ENCODE data around the gene CCSER1.
"Not testable (repeated sequence)": the region's sequence is repeated elsewhere in the genome, so short reads cannot be mapped to it uniquely, and the experiment has no call there.

The CCSER1 gene

DNA sequence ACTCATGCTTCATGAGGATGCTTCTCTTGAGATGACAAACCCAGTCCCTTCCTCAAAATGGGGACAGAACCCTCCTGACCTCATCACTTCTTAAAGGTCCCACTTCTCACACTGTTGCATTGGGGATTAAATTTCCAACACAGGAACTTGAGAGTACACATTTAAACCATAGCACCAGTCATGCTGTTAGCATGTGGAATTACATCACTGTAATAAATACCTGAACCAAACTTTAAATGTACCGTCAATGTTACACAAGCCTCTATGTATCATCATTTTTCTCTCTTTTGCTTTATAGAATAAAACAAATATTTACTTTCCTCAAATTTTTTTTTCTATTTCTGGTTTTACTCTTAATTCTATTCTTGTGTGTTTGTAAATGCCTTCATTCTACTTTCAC, 448.2 kb downstream of the CCSER1 start:
- DNase-seq: no peak

DNA sequence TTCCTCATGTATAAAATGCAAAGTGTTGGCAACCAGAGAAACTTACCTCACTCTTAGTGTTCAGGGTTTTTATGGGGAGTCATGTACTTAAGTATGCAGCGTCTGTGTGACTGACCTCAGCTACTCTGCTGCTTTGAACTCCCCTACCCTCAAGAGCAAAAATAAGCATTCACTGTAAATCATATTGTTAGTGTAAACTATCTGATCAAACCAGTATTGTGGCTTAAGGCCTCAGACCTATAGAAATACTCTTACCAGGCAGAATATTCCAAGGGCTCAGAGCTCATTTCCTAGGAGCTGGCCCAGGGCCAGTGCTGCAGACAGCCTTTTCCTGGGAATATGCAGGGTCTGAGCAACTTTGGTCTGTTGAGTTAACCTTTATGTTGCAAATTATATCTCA, 453.1 kb downstream of the CCSER1 start:
- DNase-seq: no peak

DNA sequence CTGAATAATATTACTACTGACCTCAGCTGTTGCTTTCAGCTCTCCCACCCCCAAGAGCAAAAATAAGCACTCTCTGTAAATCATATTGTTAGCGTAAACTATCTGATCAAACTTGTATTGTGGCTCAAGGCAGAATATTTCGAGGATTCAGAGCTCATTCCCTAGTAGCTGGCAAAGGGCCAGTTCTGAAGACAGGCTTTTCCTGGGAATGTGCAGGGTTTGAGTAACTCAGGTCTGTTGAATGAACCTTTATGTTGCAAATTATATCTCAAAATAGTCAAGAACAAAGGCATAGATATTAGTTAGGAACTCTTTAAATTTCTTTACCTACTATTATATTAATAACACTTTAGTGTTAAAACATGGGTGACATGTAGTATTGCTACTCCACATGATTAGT, 454.9 kb downstream of the CCSER1 start:
- no peak for DNase-seq

DNA sequence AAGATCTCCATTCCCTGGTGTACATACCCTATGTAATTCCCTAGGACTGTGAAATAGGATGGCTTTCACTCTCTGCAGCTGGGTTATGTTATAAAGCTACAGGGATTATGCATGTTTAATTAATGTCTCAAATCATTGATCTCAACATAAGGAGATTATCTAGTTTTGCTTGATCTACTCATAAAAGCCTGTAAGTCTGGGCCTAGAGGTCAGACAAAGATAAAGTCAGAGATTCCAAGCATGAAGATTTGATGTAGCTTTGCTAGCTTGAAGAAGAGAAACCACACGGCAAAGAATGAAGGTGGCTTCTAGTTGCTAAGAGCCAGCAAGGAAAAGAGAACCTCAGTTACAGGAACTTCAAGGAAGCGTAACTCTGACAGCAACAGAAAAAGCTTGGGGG, 456.9 kb downstream of the CCSER1 start:
- no peak for DNase-seq

DNA sequence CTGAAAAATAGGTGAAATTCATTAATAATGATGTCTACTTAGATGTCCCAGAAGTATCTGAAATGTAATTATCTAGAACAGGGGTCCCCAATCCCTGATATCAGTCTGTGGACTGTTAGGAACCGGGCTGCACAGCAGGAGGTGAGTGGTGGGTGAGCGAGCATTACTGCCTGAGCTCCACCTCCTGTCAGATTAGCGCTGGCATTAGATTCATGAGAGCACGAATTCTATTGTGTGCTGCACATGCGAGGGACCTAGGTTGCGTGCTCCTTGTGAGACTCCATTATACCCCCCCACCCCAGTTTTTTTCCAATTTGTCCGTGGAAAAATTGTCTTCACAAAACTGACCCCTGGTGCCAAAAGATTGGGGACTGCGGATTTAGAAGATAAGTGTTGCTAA, 458.8 kb downstream of the CCSER1 start:
- no peak for DNase-seq

DNA sequence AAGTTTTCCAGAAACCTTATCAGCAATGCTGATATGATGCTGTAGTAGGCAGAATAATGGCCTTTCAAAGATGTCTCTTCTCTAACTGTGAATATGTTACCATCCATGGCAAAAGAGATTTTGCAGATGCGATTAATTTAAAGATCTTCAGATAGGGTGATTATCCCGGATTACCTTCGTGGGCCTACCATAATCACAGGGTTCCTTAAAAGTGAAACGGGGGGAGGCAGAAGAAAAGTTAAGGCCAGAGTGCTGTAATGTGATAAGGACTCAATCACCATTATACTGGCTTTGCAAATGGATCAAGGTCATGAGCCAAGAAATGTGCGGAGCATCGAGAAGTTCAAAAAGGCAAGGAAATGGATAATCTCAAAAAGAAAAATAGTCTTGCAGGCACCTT, 459.6 kb downstream of the CCSER1 start:
- DNase-seq: no peak

DNA sequence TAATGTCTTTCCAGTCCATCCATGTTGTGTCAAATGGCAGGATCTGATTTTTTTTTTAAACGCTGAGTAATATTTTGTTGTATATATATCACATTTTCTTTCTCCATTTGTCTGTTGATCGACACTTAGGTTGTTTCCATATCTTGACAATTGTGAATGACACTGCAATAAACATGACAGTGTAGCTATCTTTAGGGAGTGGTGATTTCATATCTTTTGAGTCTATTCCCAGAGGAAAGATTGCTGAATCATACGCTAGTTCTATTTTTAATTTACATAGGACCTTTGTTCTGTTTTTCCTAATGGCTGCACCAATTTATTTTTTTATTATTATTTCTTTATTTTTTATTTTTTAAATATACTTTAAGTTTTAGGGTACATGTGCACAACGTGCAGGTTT, 470.7 kb downstream of the CCSER1 start:
- no peak for DNase-seq

DNA sequence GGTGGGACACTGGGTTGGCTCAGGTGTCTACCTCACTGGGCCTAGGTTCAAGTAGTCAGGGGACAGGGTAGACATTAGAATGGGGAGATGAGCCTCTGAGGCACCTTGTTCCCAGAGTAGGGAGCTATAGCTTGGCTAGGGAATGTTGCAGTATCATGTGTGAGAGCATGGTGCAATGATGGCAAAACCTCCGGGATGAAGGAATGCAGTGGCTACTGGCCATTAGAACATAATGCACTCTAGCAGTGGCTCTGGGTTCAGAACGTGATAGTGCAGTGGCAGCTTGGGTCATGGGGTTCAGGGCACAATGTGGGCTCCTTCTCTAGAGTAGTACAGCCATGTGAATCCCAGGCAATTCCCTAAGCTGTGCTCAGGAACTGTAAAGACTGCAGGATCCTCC, 471.5 kb downstream of the CCSER1 start:
- DNase-seq: no peak

DNA sequence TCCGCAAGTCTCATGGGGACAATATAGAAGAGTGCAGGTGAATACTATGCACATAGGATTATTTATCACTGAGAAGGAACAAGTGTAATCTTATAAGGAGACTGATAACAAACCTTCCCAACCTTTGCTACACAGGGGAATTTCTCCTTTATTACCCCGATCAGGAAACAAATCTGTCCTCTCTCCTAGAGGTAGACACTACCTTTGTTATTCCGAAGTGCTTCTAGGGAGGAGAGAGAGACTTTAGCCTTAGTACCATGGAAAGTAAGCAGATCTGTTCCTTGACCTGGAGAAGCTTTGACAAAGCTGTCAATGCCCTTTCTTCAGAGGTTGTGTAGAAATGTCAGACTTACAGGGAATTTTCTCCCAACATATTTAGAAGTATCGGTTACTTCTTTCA, 475.5 kb downstream of the CCSER1 start:
- DNase-seq: no peak

DNA sequence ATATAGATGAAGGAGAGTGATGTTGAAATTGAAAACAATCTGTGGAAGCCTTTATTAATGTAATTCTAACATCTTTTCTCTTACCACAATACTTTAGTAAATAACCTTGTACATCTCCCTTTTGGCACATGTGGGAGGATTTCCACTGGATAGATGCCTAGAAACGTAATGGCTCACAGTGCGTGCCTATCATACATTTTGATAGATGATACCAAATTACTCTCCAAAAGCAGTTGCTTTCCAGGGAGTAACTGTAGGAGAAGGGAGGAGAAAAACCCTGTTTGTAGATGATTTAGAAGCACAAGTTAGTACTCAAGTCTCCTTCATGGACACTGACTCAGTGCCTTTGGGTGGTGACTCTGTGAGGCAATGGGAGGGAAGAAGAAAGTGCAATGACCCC, 476.3 kb downstream of the CCSER1 start:
- no peak for DNase-seq

DNA sequence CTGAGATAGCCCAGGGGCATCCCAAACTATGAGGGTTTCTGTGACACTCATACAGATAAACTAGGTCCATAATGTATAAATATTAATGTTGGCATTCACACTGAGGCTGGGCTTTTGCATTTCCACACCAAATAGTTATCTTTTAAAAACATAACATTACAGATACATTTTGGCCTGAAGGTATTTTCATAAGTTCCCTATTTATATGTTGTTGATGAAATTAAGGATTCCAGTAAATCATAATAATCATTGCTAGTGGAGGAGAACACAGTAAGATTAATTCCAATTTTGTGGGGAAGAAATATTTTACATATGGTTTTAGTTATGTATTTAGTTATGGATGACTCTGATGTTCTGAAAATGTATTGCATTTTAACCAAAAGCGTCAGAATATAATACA, 479.6 kb downstream of the CCSER1 start:
- DNase-seq: no peak

DNA sequence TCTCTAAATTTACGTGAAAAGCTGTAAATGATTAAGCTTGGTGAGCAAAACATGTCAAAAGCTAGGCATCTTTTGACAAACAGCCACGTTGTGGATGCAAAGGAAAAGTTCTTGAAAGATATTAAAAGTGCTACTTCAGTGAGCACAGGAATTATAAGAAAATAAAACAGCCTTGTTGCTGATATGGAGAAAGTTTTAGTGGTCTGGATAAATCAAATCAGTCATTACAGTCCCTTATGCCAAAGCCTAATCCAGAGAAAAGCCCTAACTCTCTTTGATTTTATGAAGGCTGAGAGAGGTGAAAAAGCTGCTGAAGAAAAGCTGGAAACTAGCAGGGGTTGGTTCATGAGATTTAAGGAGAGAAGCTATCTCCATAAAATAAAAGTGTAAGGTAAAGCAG, 487.2 kb downstream of the CCSER1 start:
- no peak for DNase-seq

DNA sequence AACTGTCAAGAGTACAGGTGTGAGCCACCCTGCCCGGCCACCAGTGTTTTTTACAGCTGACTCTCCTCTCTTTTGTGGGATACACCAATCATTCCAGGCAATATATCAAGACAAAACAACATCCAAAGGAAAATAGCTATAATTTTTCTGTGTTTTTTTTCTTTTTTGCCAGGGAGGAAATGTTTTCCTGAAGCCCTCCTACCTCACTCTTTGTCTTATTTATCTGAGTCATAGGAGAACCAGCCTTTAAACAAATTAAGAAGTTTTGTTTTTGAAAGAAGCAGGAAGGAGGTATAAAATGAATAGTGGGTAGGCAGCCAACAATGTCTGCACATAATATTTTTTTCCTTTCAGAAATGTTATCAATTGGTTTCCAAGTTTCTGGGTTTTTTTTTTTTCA, 493.9 kb downstream of the CCSER1 start:
- no peak for DNase-seq

DNA sequence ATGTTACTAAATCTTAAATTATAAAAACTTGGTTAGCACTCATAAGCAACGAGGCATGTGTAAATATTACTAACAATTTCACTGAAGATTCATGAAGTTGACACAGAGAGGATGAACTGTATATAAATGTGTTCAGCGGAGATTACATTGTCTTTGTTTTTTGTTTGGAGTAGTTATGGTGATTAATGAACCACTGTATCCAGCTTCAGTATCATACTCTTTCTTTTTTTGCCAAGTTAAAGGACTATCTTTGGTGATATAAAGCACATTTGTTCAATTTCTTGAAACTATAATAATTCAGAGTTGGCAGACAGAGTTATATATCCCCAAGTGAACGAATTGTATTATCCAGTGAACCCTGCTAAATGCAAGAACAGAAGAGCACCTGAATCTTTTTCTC, 497.6 kb downstream of the CCSER1 start:
- no peak for DNase-seq

DNA sequence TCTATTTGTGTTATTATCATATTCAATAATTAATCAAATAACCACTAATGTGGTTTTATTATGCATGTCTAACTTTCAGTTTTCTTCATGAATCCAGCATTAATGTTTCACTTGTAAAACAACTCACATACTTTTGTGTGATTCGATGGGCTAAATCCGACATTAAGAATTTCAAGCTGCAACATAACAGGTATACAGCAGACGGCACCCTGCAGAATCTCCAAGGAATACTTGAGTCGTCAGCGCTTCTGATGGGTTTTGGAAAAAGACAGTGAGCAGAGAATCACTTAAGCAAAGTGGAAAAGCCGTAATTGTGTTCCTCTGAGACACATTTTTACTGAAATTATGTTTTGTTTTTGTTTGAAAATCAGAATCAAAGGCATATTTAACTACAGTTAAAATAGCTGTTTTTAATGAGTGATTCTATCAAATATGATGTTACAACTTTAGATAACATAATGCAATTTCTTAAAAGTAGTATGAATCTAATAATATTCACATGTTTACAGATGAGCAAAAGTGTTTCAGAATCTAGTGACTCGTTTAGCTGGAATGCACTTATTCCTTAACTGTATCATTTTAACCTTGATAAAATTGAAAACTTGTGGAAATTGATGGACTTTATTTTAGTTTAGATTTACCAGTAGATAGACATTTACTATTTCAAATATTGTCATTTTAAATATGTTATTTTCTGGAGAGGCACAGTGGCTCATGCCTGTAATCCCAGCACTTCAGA, 514.8 kb downstream of the CCSER1 start:
- no peak for DNase-seq

DNA sequence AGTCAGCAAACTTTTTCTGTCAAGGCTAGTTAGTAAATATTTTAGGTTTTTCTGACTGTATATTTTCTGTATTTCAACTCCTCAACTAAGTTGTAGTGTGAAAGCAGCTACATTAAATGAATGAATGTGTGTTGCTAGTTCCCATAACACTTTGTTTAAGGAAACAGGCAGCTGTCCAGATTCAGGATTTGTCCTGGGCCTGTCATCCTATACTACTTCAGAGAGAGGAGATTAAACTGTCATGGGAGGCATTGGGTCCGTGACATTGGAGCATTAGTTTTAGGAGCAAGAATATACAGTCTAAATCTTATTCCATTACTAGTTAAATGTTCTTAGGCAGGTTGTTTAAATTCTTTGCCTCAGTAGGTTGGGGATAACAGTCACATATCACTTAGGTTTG, 516.0 kb downstream of the CCSER1 start:
- DNase-seq: no peak

DNA sequence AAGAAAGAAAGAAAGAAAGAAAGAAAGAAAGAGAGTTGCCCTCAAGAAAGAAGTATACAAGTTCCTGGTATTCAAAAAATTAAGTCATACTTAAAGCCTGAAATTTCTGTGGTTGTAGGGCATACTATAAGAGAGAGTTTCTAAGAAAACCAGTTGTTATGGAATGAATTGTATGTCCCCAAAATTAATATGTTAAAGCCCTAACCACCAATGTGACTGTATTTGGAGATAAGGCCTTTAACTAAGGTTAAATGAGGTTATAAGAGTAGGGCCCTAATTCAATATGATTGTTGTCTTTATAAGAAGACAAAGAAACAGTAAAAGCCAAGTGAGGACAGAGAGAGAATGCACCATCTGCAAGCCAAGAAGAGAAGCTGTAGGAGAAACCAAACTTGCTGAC, 521.1 kb downstream of the CCSER1 start:
- no peak for DNase-seq

DNA sequence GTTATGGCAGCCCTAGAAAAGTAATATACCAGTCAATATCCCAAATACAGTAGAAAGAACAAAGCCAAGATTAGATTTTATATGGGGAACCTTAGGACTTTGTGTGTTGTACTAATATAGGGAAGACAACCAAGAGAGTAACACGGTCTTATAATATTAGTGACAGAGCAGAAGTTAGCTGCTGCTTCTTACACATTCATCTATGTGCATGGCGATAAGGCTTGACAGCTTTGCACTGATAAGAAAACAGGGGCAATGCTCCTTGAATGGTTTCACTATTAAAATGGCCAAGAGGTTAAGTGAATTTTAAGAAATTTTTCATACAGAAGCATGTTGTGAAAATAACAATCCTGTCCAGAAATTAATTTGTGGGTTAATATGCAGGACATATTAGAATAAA, 521.6 kb downstream of the CCSER1 start:
- DNase-seq: no peak

DNA sequence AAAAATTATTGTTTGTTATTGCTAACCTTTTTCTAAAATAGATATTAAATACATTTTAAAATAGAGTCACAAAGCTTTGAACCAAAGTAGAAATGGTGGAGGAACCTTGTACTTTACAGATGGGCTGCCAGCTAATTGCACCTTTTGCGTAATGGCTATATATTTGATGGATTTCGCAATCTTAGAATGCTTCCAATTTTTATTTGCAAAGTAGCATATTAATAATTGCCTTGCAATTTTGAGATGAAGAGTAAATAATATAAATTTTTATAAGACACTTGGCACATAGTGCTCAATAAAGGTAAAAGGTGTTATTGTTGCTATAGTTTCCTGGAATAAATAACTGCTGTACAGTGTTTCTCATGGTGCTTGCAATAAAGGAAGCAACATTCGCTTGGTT, 533.5 kb downstream of the CCSER1 start:
- no peak for DNase-seq

DNA sequence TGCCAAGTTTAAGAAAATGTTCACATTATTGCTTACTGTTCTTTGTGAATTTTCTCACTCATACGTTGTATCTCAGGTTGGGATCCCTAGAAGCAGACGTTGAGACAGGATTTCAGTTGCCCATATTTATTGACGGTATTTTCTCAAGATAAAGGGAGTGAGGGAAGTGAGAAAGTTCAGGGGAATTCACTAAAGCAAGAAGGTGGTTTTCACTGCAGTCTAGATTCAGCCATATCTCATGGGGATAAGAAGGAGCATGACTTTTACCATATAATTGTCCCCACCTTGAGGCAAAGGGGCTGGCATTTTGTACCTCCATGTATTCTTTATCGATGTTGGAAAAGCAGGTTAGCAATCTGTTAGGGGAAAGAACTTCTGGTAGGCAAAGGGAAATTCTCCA, 543.0 kb downstream of the CCSER1 start:
- DNase-seq: no peak

DNA sequence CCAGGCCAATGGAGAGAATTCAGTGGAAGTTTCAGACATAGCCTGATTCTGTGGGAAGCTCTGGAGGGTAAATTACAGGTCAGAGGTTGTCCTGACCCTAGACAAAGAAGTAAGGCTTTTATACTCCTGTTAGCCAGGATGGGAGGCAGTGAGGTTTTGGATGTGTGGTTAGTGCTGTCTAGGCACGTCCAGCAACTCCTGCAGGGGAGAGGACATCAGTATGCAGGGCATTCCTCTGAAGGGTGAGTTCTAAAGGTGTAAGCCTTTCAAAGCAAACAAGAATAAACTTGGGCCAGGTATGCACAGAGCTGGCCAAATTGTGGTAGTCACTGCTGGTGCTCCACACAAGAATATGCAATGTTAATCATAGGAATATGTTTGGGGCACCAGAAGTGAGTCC, 562.5 kb downstream of the CCSER1 start:
- no peak for DNase-seq

DNA sequence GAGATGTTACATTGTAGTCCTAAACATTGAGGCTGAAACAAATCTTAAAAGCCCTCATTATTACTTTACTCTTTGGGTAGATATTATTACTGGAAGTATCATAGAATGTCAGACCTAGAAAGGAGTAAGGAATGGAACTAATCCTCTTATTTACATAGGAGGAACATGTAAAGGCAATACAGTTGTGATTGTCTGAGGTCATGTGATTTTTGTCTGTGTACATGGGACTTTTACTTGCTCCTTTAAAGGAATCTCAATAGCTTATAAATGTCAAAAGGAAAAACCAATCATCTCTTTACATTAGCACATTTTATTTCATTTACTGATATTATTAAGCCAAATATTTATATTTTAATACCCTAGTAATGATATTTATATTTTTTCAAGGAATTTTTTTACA, 568.2 kb downstream of the CCSER1 start:
- DNase-seq: no peak

DNA sequence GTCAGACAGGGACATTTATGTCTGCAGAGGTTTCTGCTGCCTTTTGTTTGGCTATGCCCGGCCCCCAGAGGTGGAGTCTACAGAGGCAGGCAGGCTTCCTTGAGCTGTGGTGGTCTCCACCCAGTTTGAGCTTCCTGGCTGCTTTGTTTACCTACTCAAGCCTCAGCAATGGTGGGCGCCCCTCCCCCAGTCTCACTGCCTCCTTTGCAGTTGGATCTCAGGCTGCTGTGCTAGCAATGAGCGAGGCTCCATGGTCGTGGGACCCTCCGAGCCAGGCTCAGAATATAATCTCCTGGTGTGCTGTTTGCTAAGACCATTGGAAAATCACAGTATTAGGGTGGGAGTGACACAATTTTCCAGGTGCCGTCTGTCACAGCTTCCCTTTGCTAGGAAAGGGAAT, 578.3 kb downstream of the CCSER1 start:
- DNase-seq: not testable (repeated sequence)

DNA sequence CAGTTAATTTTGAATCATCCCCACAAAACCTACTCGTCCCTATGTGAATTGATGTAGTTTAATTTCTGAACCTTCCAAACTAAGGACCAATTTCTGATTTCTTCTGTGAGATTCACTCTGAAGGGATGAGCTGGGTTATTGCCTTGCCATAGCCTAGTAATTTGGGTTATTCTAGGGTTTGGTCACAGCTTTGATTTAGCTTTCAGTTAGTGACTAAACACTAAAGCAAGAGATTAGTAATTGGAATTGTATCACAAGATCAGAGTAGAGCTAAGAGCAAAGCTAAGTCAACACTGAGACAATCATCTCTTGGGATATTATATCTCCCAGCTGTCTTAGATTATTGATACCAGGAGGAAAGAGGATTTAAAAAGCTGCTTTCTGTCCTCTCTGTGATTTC, 588.0 kb downstream of the CCSER1 start:
- DNase-seq: no peak

DNA sequence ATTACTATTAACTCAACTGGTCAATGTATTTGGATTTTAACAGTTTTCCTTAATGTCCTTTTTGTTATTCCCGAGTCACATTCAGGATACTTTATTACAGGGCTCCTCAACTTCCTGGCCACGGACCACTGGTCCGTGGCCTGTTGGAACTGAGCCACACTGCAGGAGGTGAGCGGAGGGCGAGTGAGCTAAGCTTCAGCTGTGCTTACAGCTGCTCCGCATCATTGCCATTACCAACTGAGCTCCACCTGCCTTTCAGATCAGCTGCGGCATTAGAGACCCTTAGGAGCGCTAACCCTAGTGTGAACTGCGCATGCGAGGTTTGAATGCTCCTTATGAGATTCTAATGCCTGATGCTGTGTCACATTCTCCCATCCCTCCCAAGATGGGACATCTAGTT, 591.7 kb downstream of the CCSER1 start:
- no peak for DNase-seq

DNA sequence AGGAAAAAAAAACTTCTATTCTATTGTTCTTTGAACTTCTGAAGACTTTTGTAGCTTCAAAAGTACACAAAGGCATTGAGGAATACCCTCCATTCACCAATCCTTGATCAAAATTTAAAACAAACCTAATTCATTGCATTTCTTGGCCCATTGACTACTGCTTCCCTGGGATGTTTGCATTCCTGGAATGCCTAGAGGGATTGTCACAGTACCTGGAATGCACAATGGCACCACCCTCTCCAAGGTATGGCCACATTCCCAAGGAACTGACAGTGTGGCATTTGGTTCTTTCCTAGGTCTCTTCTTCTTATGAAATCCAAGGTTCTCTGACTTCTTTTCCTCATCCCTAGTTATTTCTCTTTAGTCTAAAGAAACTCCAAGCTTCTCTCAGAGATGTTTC, 600.7 kb downstream of the CCSER1 start:
- DNase-seq: no peak
